Urinary bladder (tissue), 2 donors: ENCODE results near the gene PGBD2. TPM values are rescaled to one million over a fixed set of nuclear protein-coding genes. Genes with fewer than 3 reads are reported as not detected.

Source experiments
- polyA plus RNA-seq: library from polyadenylated mRNA; stranded (reverse); fragments of 200-250 nt; gene quantifications from one replicate; pipeline ENCODE4 v1.2.3, GENCODE V29; 2013
- small RNA-seq: library from RNA; depleted of rRNA; stranded (forward); fragments of <200 nt; gene quantifications from one replicate; pipeline ENCODE3, GENCODE V24; 2014
- total RNA-seq: library from RNA; depleted of rRNA; stranded (reverse); fragments of >200 nt; gene quantifications from one replicate; pipeline ENCODE4 v1.2.3, GENCODE V29; 2014
- donor health status: healthy.

PGBD2 gene
- total and polyA plus RNA-seq, 2 donors = 4.2 to 10.2 TPM

Small RNA genes within 50 kb of the gene (small RNA-seq; reads per million reads assigned to genes)
- not detected for gene RNU6-1205P

Other genes starting within 250 kb of the PGBD2 start
- gene OR14I1, start 203.5 kb upstream of the PGBD2 start, total RNA-seq = not detected
- gene OR14I1, start 203.5 kb upstream of the PGBD2 start, polyA plus RNA-seq = not detected
- gene LYPD8, start 150.5 kb upstream of the PGBD2 start, total RNA-seq = not detected
- gene LYPD8, start 150.5 kb upstream of the PGBD2 start, polyA plus RNA-seq = not detected
- gene SH3BP5L, start 80.3 kb upstream of the PGBD2 start, total RNA-seq = 12.7 TPM
- 21.8 TPM for gene SH3BP5L, start 80.3 kb upstream of the PGBD2 start, polyA plus RNA-seq
- 12.9 TPM for gene ZNF672, start 68.0 kb upstream of the PGBD2 start, total RNA-seq
- gene ZNF672, start 68.0 kb upstream of the PGBD2 start, polyA plus RNA-seq = 32.5 TPM
- gene ZNF692, start 47.1 kb upstream of the PGBD2 start, total RNA-seq = 14.7 TPM
- 40.8 TPM for gene ZNF692, start 47.1 kb upstream of the PGBD2 start, polyA plus RNA-seq